Loucy (cell line): ENCODE data around the gene SERPINA1.

Experiments
- EZH2phosphoT487 ChIP-seq: fragments of 200-600 bp; IDR thresholded peaks from 2 replicates; pipeline ENCODE4 v1.6.1; 2018; ENCODE audit warnings: antibody characterized with exemption, mild to moderate bottlenecking, moderate library complexity, borderline replicate concordance
- TF ChIP-seq, protein P1 (sequence below): fragments of 200-600 bp; sonication (generic); conservative IDR thresholded peaks from 2 replicates; pipeline ENCODE4 v1.5.1; 2014; ENCODE audit warnings: mild to moderate bottlenecking, antibody characterized with exemption, low read length

DNA sequence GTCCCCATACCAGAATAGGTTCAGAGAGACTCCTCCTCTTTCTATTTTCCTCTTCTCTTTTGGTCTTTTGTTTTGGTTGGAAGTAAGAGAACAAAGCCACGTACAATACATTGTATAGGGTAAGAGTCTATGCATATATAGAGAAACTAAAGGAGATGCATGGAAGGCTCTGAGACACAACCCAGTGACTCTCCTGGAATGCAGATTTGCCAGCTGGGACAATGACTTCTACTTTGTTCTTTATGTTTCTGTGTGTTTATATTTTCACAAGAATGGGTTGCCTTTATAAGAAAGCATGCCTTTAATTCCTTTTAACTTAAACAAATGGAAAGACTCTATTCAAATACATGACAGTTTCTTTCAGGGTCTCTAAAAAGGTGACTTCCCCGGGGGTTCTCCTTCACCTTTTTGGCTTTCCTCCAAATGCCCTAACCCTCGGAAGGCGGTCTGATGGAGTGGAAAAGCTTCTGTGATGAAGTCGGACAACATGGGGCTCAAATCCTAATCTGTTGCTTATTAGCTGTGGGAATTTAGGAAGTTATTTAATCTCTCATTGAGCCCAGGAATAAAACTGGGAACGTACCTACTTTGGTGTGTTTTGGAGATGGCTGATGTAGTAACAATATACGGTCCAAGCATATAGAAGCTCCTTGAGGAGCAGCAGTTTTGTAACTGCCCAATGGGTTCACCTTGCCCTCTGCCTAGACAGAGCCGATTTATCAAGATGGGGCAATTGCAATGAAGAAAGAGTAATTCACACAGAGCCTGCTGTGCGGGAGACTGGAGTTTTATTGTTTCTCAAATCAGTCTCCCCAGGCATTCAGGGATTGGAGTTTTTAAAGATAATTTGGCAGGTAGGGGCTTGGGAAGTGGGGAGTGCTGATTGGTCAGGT is 9.1 kb upstream of the SERPINA1 start:
- TF ChIP-seq, protein P1, sequence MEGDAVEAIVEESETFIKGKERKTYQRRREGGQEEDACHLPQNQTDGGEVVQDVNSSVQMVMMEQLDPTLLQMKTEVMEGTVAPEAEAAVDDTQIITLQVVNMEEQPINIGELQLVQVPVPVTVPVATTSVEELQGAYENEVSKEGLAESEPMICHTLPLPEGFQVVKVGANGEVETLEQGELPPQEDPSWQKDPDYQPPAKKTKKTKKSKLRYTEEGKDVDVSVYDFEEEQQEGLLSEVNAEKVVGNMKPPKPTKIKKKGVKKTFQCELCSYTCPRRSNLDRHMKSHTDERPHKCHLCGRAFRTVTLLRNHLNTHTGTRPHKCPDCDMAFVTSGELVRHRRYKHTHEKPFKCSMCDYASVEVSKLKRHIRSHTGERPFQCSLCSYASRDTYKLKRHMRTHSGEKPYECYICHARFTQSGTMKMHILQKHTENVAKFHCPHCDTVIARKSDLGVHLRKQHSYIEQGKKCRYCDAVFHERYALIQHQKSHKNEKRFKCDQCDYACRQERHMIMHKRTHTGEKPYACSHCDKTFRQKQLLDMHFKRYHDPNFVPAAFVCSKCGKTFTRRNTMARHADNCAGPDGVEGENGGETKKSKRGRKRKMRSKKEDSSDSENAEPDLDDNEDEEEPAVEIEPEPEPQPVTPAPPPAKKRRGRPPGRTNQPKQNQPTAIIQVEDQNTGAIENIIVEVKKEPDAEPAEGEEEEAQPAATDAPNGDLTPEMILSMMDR: no peak
- TF ChIP-seq EZH2phosphoT487: no peak
